HCT116 (cell line): ENCODE results near the gene NDUFV3. TPM values are rescaled to one million over a fixed set of nuclear protein-coding genes. Genes with fewer than 3 reads are reported as not detected.

Experiments
- ATAC-seq: fragments of 200-7000 bp; cut with Tn5 transposase; 2 replicates; pipeline ENCODE4 v1.9.1; 2020; ENCODE audit warnings: mild to moderate bottlenecking, moderate library complexity
- BruUV-seq: library from RNA; stranded (reverse); fragments of 400-500 nt; replicated peaks from 2 replicates; lab custom pipeline; 2021; lab: Mats Ljungman, UMichigan
- CTCF ChIA-PET: fragments of 300-600 bp; sonication (Branson Sonifier 250); formaldehyde crosslinking; loops from one replicate; lab custom pipeline; 2021; ENCODE audit warnings: antibody characterized with exemption; lab: Charles Lee
- POLR2A ChIA-PET: fragments of 300-600, 350-600 bp; sonication (Branson Sonifier 250); formaldehyde crosslinking; loops from one replicate; lab custom pipeline; 2021; ENCODE audit warnings: antibody characterized with exemption; lab: Charles Lee
- RAD21 ChIA-PET, 2 experiments: fragments of 300-600 bp; sonication (Branson Sonifier 250); formaldehyde crosslinking; loops; one replicate each; lab custom pipeline; 2023; ENCODE audit warnings: low total read pairs in 2 of 2; ENCODE audit not compliant: uncharacterized antibody in 2 of 2, unreplicated experiment in 2 of 2, low non-redundant PET in 1 of 2; lab: Charles Lee
- DNase-seq: peaks from one replicate; pipeline ENCODE4 v3.0.0-alpha.2; 2010; ENCODE audit warnings: low read depth, low spot score
- H2AFZ ChIP-seq: fragments of 200-600 bp; shearing (Covaris generic), sonication (generic); 2 replicates; pipeline ENCODE4 v1.6.1; 2017; ENCODE audit warnings: low read depth, mixed run types, mixed read lengths, antibody characterized with exemption, low read length; ENCODE audit not compliant: poor library complexity, severe bottlenecking
- H3K27ac ChIP-seq: 2 replicates; pipeline ENCODE4 v1.5.1; 2012; ENCODE audit warnings: low read depth, low read length
- H3K27me3 ChIP-seq: fragments of 200-600 bp; sonication (generic); 2 replicates; pipeline ENCODE4 v1.6.1; 2016; ENCODE audit warnings: mixed run types, low read length, mixed read lengths; ENCODE audit not compliant: insufficient read depth
- H3K36me3 ChIP-seq, 2 experiments: fragments of 200-500 bp in 1 of 2; fragments of 200-600 bp in 1 of 2; sonication (Bioruptor generic) in 1 of 2; sonication (generic) in 1 of 2; 2 replicates each; pipeline versions ENCODE4 v1.5.1 to v1.6.1; 2014 to 2016; ENCODE audit warnings: low read length in 2 of 2, inconsistent platforms in 1 of 2, mixed read lengths in 1 of 2, mixed run types in 1 of 2; ENCODE audit not compliant: insufficient read depth in 2 of 2, control insufficient read depth in 1 of 2
- H3K4me1 ChIP-seq, 2 experiments: fragments of 200-600 bp in 1 of 2; sonication (generic) in 1 of 2; 2 replicates each; pipeline versions ENCODE4 v1.5.1 to v1.6.1; 2012 to 2017; ENCODE audit warnings: low read length in 2 of 2, inconsistent platforms in 1 of 2, mild to moderate bottlenecking in 1 of 2, mixed read lengths in 1 of 2, mixed run types in 1 of 2, moderate library complexity in 1 of 2; ENCODE audit not compliant: insufficient read depth in 2 of 2, control insufficient read depth in 1 of 2
- H3K4me2 ChIP-seq: fragments of 200-600 bp; sonication (generic); 2 replicates; pipeline ENCODE4 v1.6.1; 2017; ENCODE audit warnings: mixed run types, low read length, mixed read lengths
- H3K4me3 ChIP-seq, 2 experiments: fragments of 200-600 bp in 1 of 2; sonication (generic) in 1 of 2; replicated peaks in 1 of 2; 2 replicates each; pipeline ENCODE4 v1.5.1; 2011 to 2016; ENCODE audit warnings: low read length in 2 of 2, control low read depth in 1 of 2, low read depth in 1 of 2, mild to moderate bottlenecking in 1 of 2, mixed read lengths in 1 of 2, mixed run types in 1 of 2
- H3K79me2 ChIP-seq: fragments of 200-600 bp; sonication (generic); 2 replicates; pipeline ENCODE4 v1.6.1; 2017; ENCODE audit warnings: mild to moderate bottlenecking, mixed run types, low read length, moderate library complexity, mixed read lengths; ENCODE audit not compliant: insufficient read depth
- H3K9ac ChIP-seq: fragments of 200-600 bp; sonication (generic); 2 replicates; pipeline ENCODE4 v1.6.1; 2016; ENCODE audit warnings: low read length, mixed read lengths
- H3K9me2 ChIP-seq: fragments of 200-600 bp; sonication (generic), shearing (Covaris generic); 2 replicates; pipeline ENCODE4 v1.6.1; 2017; ENCODE audit warnings: mixed run types, mild to moderate bottlenecking, moderate library complexity; ENCODE audit not compliant: insufficient read depth
- H3K9me3 ChIP-seq, 2 experiments: fragments of 200-500 bp in 1 of 2; fragments of 200-600 bp in 1 of 2; sonication (Bioruptor generic) in 1 of 2; sonication (generic) in 1 of 2; 2 replicates each; pipeline ENCODE4 v1.6.1; 2014 to 2017; ENCODE audit warnings: low read length in 2 of 2, mixed read lengths in 2 of 2, inconsistent platforms in 1 of 2, low read depth in 1 of 2, mild to moderate bottlenecking in 1 of 2, mixed run types in 1 of 2, moderate library complexity in 1 of 2; ENCODE audit not compliant: control insufficient read depth in 1 of 2, insufficient read depth in 1 of 2
- H4K20me1 ChIP-seq: fragments of 200-600 bp; sonication (generic), shearing (Covaris generic); 2 replicates; pipeline ENCODE4 v1.6.1; 2017; ENCODE audit warnings: mixed run types, mild to moderate bottlenecking, moderate library complexity; ENCODE audit not compliant: insufficient read depth
- ATF3 ChIP-seq: IDR thresholded peaks from 2 replicates; pipeline ENCODE4 v1.6.1; 2012
- CEBPB ChIP-seq: IDR thresholded peaks from 2 replicates; pipeline ENCODE4 v1.6.1; 2012; ENCODE audit warnings: low read depth
- EGR1 ChIP-seq: IDR thresholded peaks from 2 replicates; pipeline ENCODE4 v1.6.1; 2012; ENCODE audit warnings: low read depth
- ELF1 ChIP-seq: IDR thresholded peaks from 2 replicates; pipeline ENCODE4 v1.6.1; 2012; ENCODE audit warnings: low read depth, borderline replicate concordance
- EZH2 ChIP-seq: fragments of 200-600 bp; sonication (generic); IDR thresholded peaks from 2 replicates; pipeline ENCODE4 v1.6.1; 2017; ENCODE audit warnings: antibody characterized with exemption, mixed run types
- EZH2phosphoT487 ChIP-seq: fragments of 200-600 bp; IDR thresholded peaks from 2 replicates; pipeline ENCODE4 v1.6.1; 2018; ENCODE audit warnings: antibody characterized with exemption, borderline replicate concordance
- FOSL1 ChIP-seq: IDR thresholded peaks from 2 replicates; pipeline ENCODE4 v1.6.1; 2012; ENCODE audit warnings: low read depth
- JUND ChIP-seq: IDR thresholded peaks from 2 replicates; pipeline ENCODE4 v1.6.1; 2012
- POLR2AphosphoS5 ChIP-seq: IDR thresholded peaks from 2 replicates; pipeline ENCODE4 v1.6.1; 2011; ENCODE audit warnings: mild to moderate bottlenecking, low read depth, low read length, moderate library complexity
- RAD21 ChIP-seq: IDR thresholded peaks from 2 replicates; pipeline ENCODE4 v1.6.1; 2012; ENCODE audit warnings: low read depth, mild to moderate bottlenecking
- SIN3A ChIP-seq: IDR thresholded peaks from 2 replicates; pipeline ENCODE4 v1.6.1; 2012; ENCODE audit warnings: low read depth
- TCF7L2 ChIP-seq: IDR thresholded peaks from 2 replicates; pipeline ENCODE4 v1.7.0; 2011; ENCODE audit warnings: borderline replicate concordance, inconsistent platforms; ENCODE audit not compliant: insufficient read depth, insufficient read length; ENCODE audit errors: extremely low read depth
- YY1 ChIP-seq: IDR thresholded peaks from 2 replicates; pipeline ENCODE4 v1.6.1; 2011; ENCODE audit warnings: low read length, low read depth, moderate library complexity, mild to moderate bottlenecking; ENCODE audit not compliant: insufficient replicate concordance; ENCODE audit errors: extremely low read depth
- ZFX ChIP-seq: fragments of 450-650 bp; IDR thresholded peaks from 2 replicates; pipeline ENCODE4 v1.6.1; 2017
- ZNF274 ChIP-seq: fragments of 200-500 bp; sonication (Bioruptor generic); IDR thresholded peaks from 2 replicates; pipeline ENCODE4 v1.6.1; 2014; ENCODE audit warnings: mild to moderate bottlenecking, low read depth, low read length, inconsistent platforms
- intact Hi-C: fragments of 100-400 bp; cut with micrococcal nuclease; formaldehyde crosslinking; loops from 2 replicates; pipeline ENCODE4 v1.10.0; 2022
- total RNA-seq: library from RNA; stranded (reverse); gene quantifications from one replicate; pipeline ENCODE4 v1.2.1, GENCODE V29; 2021; ENCODE audit not compliant: unreplicated experiment
- TF ChIP-seq, protein P1 (sequence below): IDR thresholded peaks from 2 replicates; pipeline ENCODE4 v1.6.1; 2012

NDUFV3 gene
- total RNA-seq, 1 experiment from 2014 or later: 35.2 TPM

DNA sequence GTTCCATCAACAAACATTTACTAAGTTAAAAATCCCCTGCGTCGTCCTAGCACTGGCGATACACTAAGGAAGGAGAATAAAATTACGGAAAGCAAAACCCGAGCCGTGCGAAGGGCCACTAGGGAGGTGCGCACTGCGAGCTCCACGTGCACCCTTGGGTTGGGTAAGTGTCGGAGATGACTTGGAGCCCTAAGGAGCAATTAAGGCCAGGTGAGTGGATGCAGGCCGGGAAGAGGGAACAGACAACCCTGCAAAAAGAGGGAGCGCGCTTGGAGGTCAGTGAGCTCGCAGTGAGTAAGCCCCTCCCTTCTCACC is 14.5 kb upstream of the NDUFV3 start:
- DNase-seq: no peak
- POLR2A ChIA-PET: interaction anchor here (1.1 kb wide), 1 partner anchor 14 kb away, joined by 4 read pairs; the partner anchor contains the start of gene NDUFV3

More for the DNA sequence above, 14.5 kb upstream of the NDUFV3 start:
- peak overlapping the region; percentile 90 for H3K4me2 ChIP-seq
- no peaks in the 10 kb centered on the region for H3K27me3 ChIP-seq
- intact Hi-C loops: no loop called here
- peaks cover 70% of the 10 kb centered on the region for H3K79me2 ChIP-seq
- peaks cover 9 to 32% of the 10 kb centered on the region in 2 experiments for H3K36me3 ChIP-seq
- peak overlapping the region; percentile 82 for H3K27ac ChIP-seq
- H3K9me3 ChIP-seq: no peaks in the 10 kb centered on the region; a peak in 1 of 4 replicates
- peak overlapping the region; percentile 94 for H3K9ac ChIP-seq
- no peak for TF ChIP-seq SIN3A
- TF ChIP-seq EGR1: no peak
- TF ChIP-seq EZH2phosphoT487: no peak
- no peak for TF ChIP-seq ZFX
- no peak for TF ChIP-seq CEBPB
- TF ChIP-seq, protein P1, sequence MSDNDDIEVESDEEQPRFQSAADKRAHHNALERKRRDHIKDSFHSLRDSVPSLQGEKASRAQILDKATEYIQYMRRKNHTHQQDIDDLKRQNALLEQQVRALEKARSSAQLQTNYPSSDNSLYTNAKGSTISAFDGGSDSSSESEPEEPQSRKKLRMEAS: no peak
- no peak for TF ChIP-seq ELF1
- TF ChIP-seq RAD21: no peak
- no peak for TF ChIP-seq ZNF274
- no peak for TF ChIP-seq JUND
- TF ChIP-seq POLR2AphosphoS5: no peak
- no peak for TF ChIP-seq ATF3
- TF ChIP-seq TCF7L2: no peak
- no peak for TF ChIP-seq EZH2
- TF ChIP-seq YY1: no peak
- no peak for TF ChIP-seq FOSL1
- ATAC-seq: peak; percentile 33
- peaks cover 10 to 21% of the 10 kb centered on the region in 2 experiments for H3K4me1 ChIP-seq
- ChIA-PET RAD21 (no interaction called here), CTCF (no interaction called here)
- H3K4me3 ChIP-seq: peak overlapping the region; percentile 79 to 90
- no TSS peak for BruUV-seq
- H3K9me2 ChIP-seq: no peaks in the 10 kb centered on the region
- H2AFZ ChIP-seq: no peak overlapping the region
- H4K20me1 ChIP-seq: no peaks in the 10 kb centered on the region
